ENCODE measurements around the gene DPY19L1. TPM values are rescaled to one million over a fixed set of nuclear protein-coding genes. Genes with fewer than 3 reads are reported as not detected.

DPY19L1 gene
- total RNA-seq, 1 experiment from 2014 or later = 46.8 TPM

DNA sequence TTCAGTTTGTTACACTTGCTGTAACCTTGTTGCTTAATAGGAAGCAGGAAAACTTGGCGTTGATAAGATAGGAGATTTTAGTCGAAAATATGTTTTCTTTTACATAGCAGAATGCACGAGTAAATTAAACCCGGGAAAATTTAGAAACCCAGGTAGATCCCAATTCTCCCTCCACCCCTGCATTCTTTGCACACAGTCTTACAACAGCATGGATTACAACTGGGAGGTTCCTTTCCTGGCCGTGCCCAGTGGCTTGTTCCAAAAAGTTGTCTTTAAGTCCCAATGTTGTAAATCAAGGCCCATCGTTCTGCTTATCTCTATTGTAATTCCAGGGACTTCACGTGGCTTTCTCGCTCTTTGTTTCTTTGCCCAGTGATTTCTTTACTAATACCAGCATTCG is 1.1 kb upstream of the DPY19L1 start:
- peak overlapping the region; percentile 73 for H3K27ac ChIP-seq (ENCODE audit: low read depth, low read length, poor library complexity, severe bottlenecking)

DNA sequence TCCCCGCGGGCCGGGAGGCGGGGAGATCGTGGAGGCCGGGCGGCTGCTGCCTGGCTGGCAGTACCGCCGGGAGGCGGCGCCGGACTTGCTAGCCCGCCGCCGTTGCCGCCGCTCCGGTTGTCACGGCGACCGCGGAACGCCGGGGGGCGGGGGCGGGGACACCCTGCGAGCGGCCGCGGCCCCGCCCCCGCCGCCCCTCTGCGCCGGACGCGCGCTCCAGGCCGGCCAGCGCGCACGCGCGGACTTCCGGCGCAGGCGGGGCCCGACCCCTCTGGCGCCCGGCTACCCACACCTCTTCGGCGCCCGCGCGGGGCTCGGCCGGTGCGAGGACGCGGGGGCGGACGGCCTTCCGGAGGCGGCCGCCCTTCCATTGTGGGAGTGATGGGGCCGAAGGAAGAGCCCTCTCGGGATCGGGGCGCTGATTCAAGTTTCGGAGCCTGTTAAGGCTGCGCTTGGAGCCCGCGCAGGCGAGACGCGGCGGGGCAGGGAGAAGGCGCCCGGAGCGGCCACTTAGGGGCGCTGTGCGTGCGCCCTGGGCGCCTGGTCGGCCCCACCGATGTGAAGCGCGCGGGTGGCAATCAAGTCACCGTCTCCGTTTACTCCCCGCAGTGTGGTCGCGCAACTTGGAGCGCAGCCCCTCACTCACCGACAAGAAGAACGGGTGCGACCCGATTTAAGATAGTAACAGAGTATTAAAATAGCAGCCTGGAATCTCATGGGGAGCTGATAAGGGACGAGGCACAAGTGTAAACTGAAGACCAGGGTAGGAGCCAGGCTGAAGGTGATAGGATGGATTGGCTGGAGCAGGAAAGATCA is 449 bp upstream of the DPY19L1 start:
- POLR2A ChIA-PET (ENCODE audit: low non-redundant PET) = no interaction called here
- BruUV-seq (replicated peaks) = no TSS peak
- peak; percentile 95 for DNase-seq (ENCODE audit: low spot score)
- H3K9me3 ChIP-seq (ENCODE audit: low read depth, low read length, poor library complexity, severe bottlenecking) = no peaks in the 10 kb centered on the region
- CTCF ChIA-PET = interaction anchor here (0.5 to 2.3 kb wide), 4 partner anchors 51 to 650 kb away, joined by 3 to 18 read pairs (median 4); no protein-coding TSS in a partner anchor
- no peaks in the 10 kb centered on the region for H3K27me3 ChIP-seq (replicated peaks; ENCODE audit: insufficient read depth, low read depth, low read length, poor library complexity)
- no peak for TF ChIP-seq EZH2 (IDR thresholded peaks at IDR 0.05; ENCODE audit: borderline replicate concordance, low read depth, low read length, poor library complexity, severe bottlenecking)
- TF ChIP-seq, protein P1, sequence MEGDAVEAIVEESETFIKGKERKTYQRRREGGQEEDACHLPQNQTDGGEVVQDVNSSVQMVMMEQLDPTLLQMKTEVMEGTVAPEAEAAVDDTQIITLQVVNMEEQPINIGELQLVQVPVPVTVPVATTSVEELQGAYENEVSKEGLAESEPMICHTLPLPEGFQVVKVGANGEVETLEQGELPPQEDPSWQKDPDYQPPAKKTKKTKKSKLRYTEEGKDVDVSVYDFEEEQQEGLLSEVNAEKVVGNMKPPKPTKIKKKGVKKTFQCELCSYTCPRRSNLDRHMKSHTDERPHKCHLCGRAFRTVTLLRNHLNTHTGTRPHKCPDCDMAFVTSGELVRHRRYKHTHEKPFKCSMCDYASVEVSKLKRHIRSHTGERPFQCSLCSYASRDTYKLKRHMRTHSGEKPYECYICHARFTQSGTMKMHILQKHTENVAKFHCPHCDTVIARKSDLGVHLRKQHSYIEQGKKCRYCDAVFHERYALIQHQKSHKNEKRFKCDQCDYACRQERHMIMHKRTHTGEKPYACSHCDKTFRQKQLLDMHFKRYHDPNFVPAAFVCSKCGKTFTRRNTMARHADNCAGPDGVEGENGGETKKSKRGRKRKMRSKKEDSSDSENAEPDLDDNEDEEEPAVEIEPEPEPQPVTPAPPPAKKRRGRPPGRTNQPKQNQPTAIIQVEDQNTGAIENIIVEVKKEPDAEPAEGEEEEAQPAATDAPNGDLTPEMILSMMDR (conservative IDR thresholded peaks at IDR 0.05; ENCODE audit: low read depth, low read length) = peak; percentile 92
- H3K4me1 ChIP-seq (ENCODE audit: insufficient read depth, low read length, poor library complexity, severe bottlenecking) = peaks cover 17% of the 10 kb centered on the region
- H3K4me3 ChIP-seq (ENCODE audit: low read depth, low read length, poor library complexity, severe bottlenecking) = peak overlapping the region; percentile 78
- no peaks in the 10 kb centered on the region for H3K36me3 ChIP-seq (ENCODE audit: insufficient read depth, low read length, poor library complexity, severe bottlenecking)
- intact Hi-C loops (cut with micrococcal nuclease; ENCODE audit: unreplicated experiment) = loop anchor here (5.0 kb wide), 1 partner anchor 215 kb away; no protein-coding TSS in a partner anchor
- peak overlapping the region; percentile 73 for H3K27ac ChIP-seq (ENCODE audit: low read depth, low read length, poor library complexity, severe bottlenecking)

More for the DNA sequence above, 1.1 kb upstream of the DPY19L1 start:
- CTCF ChIA-PET = interaction anchor here (0.5 kb wide), 1 partner anchor 137 kb away, joined by 4 read pairs; no protein-coding TSS in a partner anchor
- TF ChIP-seq EZH2 (IDR thresholded peaks at IDR 0.05; ENCODE audit: borderline replicate concordance, low read depth, low read length, poor library complexity, severe bottlenecking) = no peak
- TF ChIP-seq, protein P1 (conservative IDR thresholded peaks at IDR 0.05; ENCODE audit: low read depth, low read length) = no peak
- DNase-seq (ENCODE audit: low spot score) = no peak
- intact Hi-C loops (cut with micrococcal nuclease; ENCODE audit: unreplicated experiment) = loop anchor here (5.0 kb wide), 1 partner anchor 216 kb away; no protein-coding TSS in a partner anchor
- no peaks in the 10 kb centered on the region for H3K9me3 ChIP-seq (ENCODE audit: low read depth, low read length, poor library complexity, severe bottlenecking)
- peaks cover 17% of the 10 kb centered on the region for H3K4me1 ChIP-seq (ENCODE audit: insufficient read depth, low read length, poor library complexity, severe bottlenecking)
- POLR2A ChIA-PET (ENCODE audit: low non-redundant PET) = interaction anchor here (0.5 kb wide), 1 partner anchor 1328 kb away, joined by 3 read pairs; no protein-coding TSS in a partner anchor
- H3K27me3 ChIP-seq (replicated peaks; ENCODE audit: insufficient read depth, low read depth, low read length, poor library complexity) = no peaks in the 10 kb centered on the region
- no peaks in the 10 kb centered on the region for H3K36me3 ChIP-seq (ENCODE audit: insufficient read depth, low read length, poor library complexity, severe bottlenecking)
- BruUV-seq (replicated peaks) = TSS peak; percentile 87
- peak overlapping the region; percentile 66 for H3K4me3 ChIP-seq (ENCODE audit: low read depth, low read length, poor library complexity, severe bottlenecking)

GRCh38 chr7:35036361-35037171 is 719 bp downstream of the DPY19L1 start:
- ChIA-PET POLR2A (ENCODE audit: low non-redundant PET) (no interaction called here), CTCF (interaction anchor here (0.5 to 2.3 kb wide), 3 partner anchors 50 to 652 kb away, joined by 3 to 18 read pairs (median 4); no protein-coding TSS in a partner anchor)
- no peaks in the 10 kb centered on the region for H3K36me3 ChIP-seq (ENCODE audit: insufficient read depth, low read length, poor library complexity, severe bottlenecking)
- intact Hi-C loops (cut with micrococcal nuclease; ENCODE audit: unreplicated experiment) = loop anchor here (5.0 kb wide), 1 partner anchor 214 kb away; no protein-coding TSS in a partner anchor
- H3K4me1 ChIP-seq (ENCODE audit: insufficient read depth, low read length, poor library complexity, severe bottlenecking) = peaks cover 17% of the 10 kb centered on the region
- H3K4me3 ChIP-seq (ENCODE audit: low read depth, low read length, poor library complexity, severe bottlenecking) = peak overlapping the region; percentile 78
- TF ChIP-seq EZH2 (IDR thresholded peaks at IDR 0.05; ENCODE audit: borderline replicate concordance, low read depth, low read length, poor library complexity, severe bottlenecking) = no peak
- TF ChIP-seq, protein P1 (conservative IDR thresholded peaks at IDR 0.05; ENCODE audit: low read depth, low read length) = no peak
- H3K9me3 ChIP-seq (ENCODE audit: low read depth, low read length, poor library complexity, severe bottlenecking) = no peaks in the 10 kb centered on the region
- DNase-seq (ENCODE audit: low spot score) = peak; percentile 44
- H3K27ac ChIP-seq (ENCODE audit: low read depth, low read length, poor library complexity, severe bottlenecking) = peak overlapping the region; percentile 55
- BruUV-seq (replicated peaks) = no TSS peak
- H3K27me3 ChIP-seq (replicated peaks; ENCODE audit: insufficient read depth, low read depth, low read length, poor library complexity) = no peaks in the 10 kb centered on the region

All from A673 (cell line).